Measurements from ENCODE around the gene RIOK1. TPM values are rescaled to one million over a fixed set of nuclear protein-coding genes. Genes with fewer than 3 reads are reported as not detected.

Gene RIOK1
- total and polyA plus RNA-seq, 2 of the 13 experiments (the other 11 are each of a cell fraction or from before 2014, with no cell fraction given), result 9.4 to 37.8 TPM

- TF ChIP-seq ARID3A (IDR thresholded peaks at IDR 0.05; ENCODE audit: low read depth, low read length), result peak; percentile 70; the same call in 1 of the 2 replicates
- TF ChIP-seq ZNF383 (CRISPR knock-in tag; IDR thresholded peaks at IDR 0.05; ENCODE audit: borderline replicate concordance), result no peak
- TF ChIP-seq MXI1 (IDR thresholded peaks at IDR 0.05; ENCODE audit: borderline replicate concordance, low read depth, low read length), result peak; percentile 80; the same call in 2 of the 3 replicates
- TF ChIP-seq FLYWCH1 (CRISPR knock-in tag; IDR thresholded peaks at IDR 0.05), result no peak
- no peak for TF ChIP-seq LCORL (IDR thresholded peaks at IDR 0.05)
- no peak for TF ChIP-seq LCORL (CRISPR knock-in tag; IDR thresholded peaks at IDR 0.05)
- no peak for TF ChIP-seq RAD51 (IDR thresholded peaks at IDR 0.05; ENCODE audit: borderline replicate concordance)
- TF ChIP-seq ZSCAN21 (CRISPR knock-in tag; IDR thresholded peaks at IDR 0.05; ENCODE audit: borderline replicate concordance), result no peak
- no peak for TF ChIP-seq ZNF251 (CRISPR knock-in tag; IDR thresholded peaks at IDR 0.05)
- no peak for TF ChIP-seq MYNN (CRISPR knock-in tag; IDR thresholded peaks at IDR 0.05; ENCODE audit: low read depth)
- no peak for TF ChIP-seq ZNF275 (CRISPR knock-in tag; IDR thresholded peaks at IDR 0.05; ENCODE audit: borderline replicate concordance)
- no peak for TF ChIP-seq ZNF124 (CRISPR knock-in tag; IDR thresholded peaks at IDR 0.05)
- TF ChIP-seq NR2F6 (IDR thresholded peaks at IDR 0.05), result peak; percentile 81
- TF ChIP-seq NR2F6 (CRISPR knock-in tag; IDR thresholded peaks at IDR 0.05), result peak; percentile 85
- TF ChIP-seq ZNF879 (CRISPR knock-in tag; IDR thresholded peaks at IDR 0.05), result no peak
- TF ChIP-seq SETDB1 (CRISPR knock-in tag; IDR thresholded peaks at IDR 0.05; ENCODE audit: borderline replicate concordance), result no peak
- TF ChIP-seq ONECUT2 (CRISPR knock-in tag; IDR thresholded peaks at IDR 0.05), result no peak
- peak; percentile 71 for TF ChIP-seq TCF7 (IDR thresholded peaks at IDR 0.05; ENCODE audit: low read depth)
- TF ChIP-seq ZNF850 (CRISPR knock-in tag; conservative IDR thresholded peaks at IDR 0.05), result no peak
- TF ChIP-seq SP2 (CRISPR knock-in tag; IDR thresholded peaks at IDR 0.05), result no peak
- no peak for TF ChIP-seq NONO (IDR thresholded peaks at IDR 0.05)
- TF ChIP-seq NONO (CRISPR knock-in tag; conservative IDR thresholded peaks at IDR 0.05), result no peak
- TF ChIP-seq TAF15 (IDR thresholded peaks at IDR 0.05; ENCODE audit: low read depth, low read length, poor library complexity, severe bottlenecking), result no peak
- TF ChIP-seq SMC3 (IDR thresholded peaks at IDR 0.05; ENCODE audit: low read length), result no peak
- TF ChIP-seq ZNF567 (CRISPR knock-in tag; IDR thresholded peaks at IDR 0.05; ENCODE audit: borderline replicate concordance), result no peak
- TF ChIP-seq, protein P1, sequence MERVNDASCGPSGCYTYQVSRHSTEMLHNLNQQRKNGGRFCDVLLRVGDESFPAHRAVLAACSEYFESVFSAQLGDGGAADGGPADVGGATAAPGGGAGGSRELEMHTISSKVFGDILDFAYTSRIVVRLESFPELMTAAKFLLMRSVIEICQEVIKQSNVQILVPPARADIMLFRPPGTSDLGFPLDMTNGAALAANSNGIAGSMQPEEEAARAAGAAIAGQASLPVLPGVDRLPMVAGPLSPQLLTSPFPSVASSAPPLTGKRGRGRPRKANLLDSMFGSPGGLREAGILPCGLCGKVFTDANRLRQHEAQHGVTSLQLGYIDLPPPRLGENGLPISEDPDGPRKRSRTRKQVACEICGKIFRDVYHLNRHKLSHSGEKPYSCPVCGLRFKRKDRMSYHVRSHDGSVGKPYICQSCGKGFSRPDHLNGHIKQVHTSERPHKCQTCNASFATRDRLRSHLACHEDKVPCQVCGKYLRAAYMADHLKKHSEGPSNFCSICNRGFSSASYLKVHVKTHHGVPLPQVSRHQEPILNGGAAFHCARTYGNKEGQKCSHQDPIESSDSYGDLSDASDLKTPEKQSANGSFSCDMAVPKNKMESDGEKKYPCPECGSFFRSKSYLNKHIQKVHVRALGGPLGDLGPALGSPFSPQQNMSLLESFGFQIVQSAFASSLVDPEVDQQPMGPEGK (CRISPR knock-in tag; IDR thresholded peaks at IDR 0.05), result no peak
- no peak for TF ChIP-seq ZKSCAN1 (IDR thresholded peaks at IDR 0.05; ENCODE audit: low read length)
- no peak for TF ChIP-seq NFE2L2 (IDR thresholded peaks at IDR 0.05; ENCODE audit: low read length)
- TF ChIP-seq ZNF562 (CRISPR knock-in tag; IDR thresholded peaks at IDR 0.05; ENCODE audit: borderline replicate concordance), result no peak
Observed at GRCh38 chr6:7467007-7467897, 77.6 kb downstream of the RIOK1 start (continued).

Data from HepG2 (cell line).